SK-N-SH (cell line): ENCODE results near the gene CD96. TPM values are rescaled to one million over a fixed set of nuclear protein-coding genes. Genes with fewer than 3 reads are reported as not detected.
A peak's percentile ranks its signal among the peaks of the same experiment; 100 is the strongest.

Experiments
- CTCF ChIA-PET: fragments of 300-600, 350-600 bp; formaldehyde crosslinking; extraction: SDS; loops from one replicate; lab custom pipeline; 2021; lab: Yijun Ruan, JAX
- POLR2A ChIA-PET: fragments of 350-600 bp; sonication (Branson Sonifier 250); formaldehyde crosslinking; extraction: SDS; loops from one replicate; lab custom pipeline; 2020; ENCODE audit warnings: antibody characterized with exemption, inconsistent platforms; lab: Yijun Ruan, JAX
- DNase-seq: peaks from one replicate; pipeline ENCODE4 v3.0.0; 2012
- H2AFZ ChIP-seq: fragments of 200-600 bp; sonication (generic); 2 replicates; pipeline ENCODE4 v1.8.1; 2016; ENCODE audit warnings: antibody characterized with exemption, mild to moderate bottlenecking, low read depth
- H3F3A ChIP-seq: fragments of 200-600 bp; sonication (generic); replicated peaks from 2 replicates; pipeline ENCODE3; 2016; ENCODE audit warnings: antibody characterized with exemption, mild to moderate bottlenecking; ENCODE audit not compliant: insufficient read depth
- H3K27ac ChIP-seq, 2 experiments: fragments of 200-500 bp in 1 of 2; fragments of 200-600 bp in 1 of 2; sonication (Bioruptor generic) in 1 of 2; sonication (generic), shearing (Covaris generic) in 1 of 2; 2 replicates each; pipeline versions ENCODE4 v1.5.1 to v1.6.1; 2014 to 2016; ENCODE audit warnings: low read depth in 2 of 2, inconsistent platforms in 1 of 2, low read length in 1 of 2, mild to moderate bottlenecking in 1 of 2, mixed read lengths in 1 of 2
- H3K27me3 ChIP-seq: fragments of 200-600 bp; sonication (generic), shearing (Covaris generic); 2 replicates; pipeline ENCODE4 v1.6.1; 2016; ENCODE audit warnings: mixed run types; ENCODE audit not compliant: insufficient read depth
- H3K36me3 ChIP-seq, 2 experiments: fragments of 200-500 bp in 1 of 2; fragments of 200-600 bp in 1 of 2; sonication (Bioruptor generic) in 1 of 2; sonication (generic) in 1 of 2; replicated peaks in 1 of 2; 2 replicates each; pipeline versions ENCODE3 to v1.5.1; 2014 to 2016; ENCODE audit warnings: low read length in 1 of 2, mild to moderate bottlenecking in 1 of 2; ENCODE audit not compliant: insufficient read depth in 2 of 2, control insufficient read depth in 1 of 2
- H3K4me1 ChIP-seq, 2 experiments: fragments of 200-500 bp in 1 of 2; fragments of 200-600 bp in 1 of 2; sonication (Bioruptor generic) in 1 of 2; sonication (generic), shearing (Covaris generic) in 1 of 2; 2 replicates each; pipeline versions ENCODE4 v1.5.1 to v1.6.1; 2014 to 2016; ENCODE audit warnings: low read depth in 1 of 2, low read length in 1 of 2, mixed run types in 1 of 2; ENCODE audit not compliant: insufficient read depth in 2 of 2, control insufficient read depth in 1 of 2
- H3K4me2 ChIP-seq: fragments of 200-600 bp; sonication (generic), shearing (Covaris generic); 2 replicates; pipeline ENCODE4 v1.6.1; 2017; ENCODE audit warnings: mixed run types
- H3K4me3 ChIP-seq, 2 experiments: fragments of 200-500 bp in 1 of 2; fragments of 200-600 bp in 1 of 2; sonication (Bioruptor generic) in 1 of 2; sonication (generic), shearing (Covaris generic) in 1 of 2; 2 replicates each; pipeline versions ENCODE4 v1.5.1 to v1.8.1; 2014 to 2016; ENCODE audit warnings: low read depth in 2 of 2, inconsistent platforms in 1 of 2, low read length in 1 of 2, mild to moderate bottlenecking in 1 of 2, mixed read lengths in 1 of 2, moderate library complexity in 1 of 2
- H3K79me2 ChIP-seq: fragments of 200-600 bp; sonication (generic); 2 replicates; pipeline ENCODE4 v1.8.1; 2017; ENCODE audit warnings: mild to moderate bottlenecking; ENCODE audit not compliant: insufficient read depth
- H3K9ac ChIP-seq: fragments of 200-600 bp; sonication (generic); 2 replicates; pipeline ENCODE4 v1.6.1; 2017; ENCODE audit warnings: mixed run types
- H3K9me2 ChIP-seq: fragments of 200-600 bp; sonication (generic); 2 replicates; pipeline ENCODE4 v1.6.1; 2017; ENCODE audit warnings: mixed run types
- H3K9me3 ChIP-seq: fragments of 200-600 bp; sonication (generic); 2 replicates; pipeline ENCODE4 v1.6.1; 2017; ENCODE audit warnings: mixed run types, mild to moderate bottlenecking, moderate library complexity
- H4K20me1 ChIP-seq: fragments of 200-600 bp; sonication (generic); 2 replicates; pipeline ENCODE4 v1.6.1; 2017; ENCODE audit warnings: mild to moderate bottlenecking, mixed run types; ENCODE audit not compliant: insufficient read depth
- CHD2 ChIP-seq: fragments of 150-350 bp; IDR thresholded peaks from 2 replicates; pipeline ENCODE4 v1.6.1; 2018; ENCODE audit warnings: low read length; ENCODE audit not compliant: partially characterized antibody
- ELF1 ChIP-seq: IDR thresholded peaks from 2 replicates; pipeline ENCODE4 v1.4.0; 2012
- EZH2phosphoT487 ChIP-seq: fragments of 200-600 bp; sonication (generic); IDR thresholded peaks from 2 replicates; pipeline ENCODE4 v1.6.1; 2017; ENCODE audit warnings: low read depth, mixed run types, mild to moderate bottlenecking, antibody characterized with exemption, moderate library complexity, borderline replicate concordance
- FOSL2 ChIP-seq: IDR thresholded peaks from 2 replicates; pipeline ENCODE4 v1.4.0; 2012; ENCODE audit warnings: low read depth, mild to moderate bottlenecking, moderate library complexity, borderline replicate concordance
- FOXJ3 ChIP-seq: sonication (generic); formaldehyde crosslinking; IDR thresholded peaks from 2 replicates; pipeline ENCODE4 v1.5.1; 2020; ENCODE audit warnings: mild to moderate bottlenecking, missing genetic modification reagents
- FOXM1 ChIP-seq: IDR thresholded peaks from 2 replicates; pipeline ENCODE4 v1.4.0; 2012; ENCODE audit warnings: low read depth, mild to moderate bottlenecking
- GABPA ChIP-seq: IDR thresholded peaks from 2 replicates; pipeline ENCODE4 v1.4.0; 2012; ENCODE audit warnings: low read depth, mild to moderate bottlenecking
- MEF2A ChIP-seq: IDR thresholded peaks from 2 replicates; pipeline ENCODE4 v1.4.0; 2012; ENCODE audit warnings: low read depth, borderline replicate concordance
- NFIC ChIP-seq: IDR thresholded peaks from 2 replicates; pipeline ENCODE4 v1.4.0; 2012; ENCODE audit warnings: borderline replicate concordance
- NRF1 ChIP-seq: IDR thresholded peaks from 2 replicates; pipeline ENCODE4 v1.6.1; 2012; ENCODE audit warnings: low read depth, mild to moderate bottlenecking, low read length
- POLR2AphosphoS5 ChIP-seq: IDR thresholded peaks from 2 replicates; pipeline ENCODE4 v1.6.1; 2012; ENCODE audit warnings: low read depth, low read length
- RAD21 ChIP-seq: IDR thresholded peaks from 2 replicates; pipeline ENCODE4 v1.6.1; 2012; ENCODE audit warnings: mild to moderate bottlenecking, low read length
- RCOR1 ChIP-seq: fragments of 150-350 bp; IDR thresholded peaks from 2 replicates; pipeline ENCODE4 v1.6.1; 2017; ENCODE audit warnings: antibody characterized with exemption, low read length
- RFX5 ChIP-seq: IDR thresholded peaks from 2 replicates; pipeline ENCODE4 v1.6.1; 2012; ENCODE audit warnings: mild to moderate bottlenecking, improper control_type of control experiment, low read length
- SIN3A ChIP-seq: IDR thresholded peaks from 2 replicates; pipeline ENCODE4 v1.6.1; 2012; ENCODE audit warnings: low read depth, mild to moderate bottlenecking, low read length, moderate library complexity, borderline replicate concordance
- TCF12 ChIP-seq: IDR thresholded peaks from 2 replicates; pipeline ENCODE4 v1.4.0; 2012
- TEAD4 ChIP-seq: IDR thresholded peaks from 2 replicates; pipeline ENCODE4 v1.4.0; 2012; ENCODE audit warnings: mild to moderate bottlenecking, borderline replicate concordance; ENCODE audit not compliant: insufficient read depth
- WGBS: methylation state at CpG from one replicate; pipeline ENCODE4 v1.1.6; 2017; ENCODE audit warnings: low lambda C conversion rate; 5-methylcytosine and 5-hydroxymethylcytosine counted together
- polyA plus RNA-seq, 3 experiments: library from polyadenylated mRNA; depleted of rRNA; stranded (reverse); fragments of >200 nt; gene quantifications; 2 replicates each; pipeline ENCODE4 v1.2.3, GENCODE V29; 2012
- TF ChIP-seq, protein P1 (sequence below): IDR thresholded peaks from 2 replicates; pipeline ENCODE4 v1.4.0; 2012; ENCODE audit warnings: low read depth, borderline replicate concordance
- TF ChIP-seq, protein P2 (sequence below): IDR thresholded peaks from 2 replicates; pipeline ENCODE4 v1.6.1; 2012; ENCODE audit warnings: mild to moderate bottlenecking, low read depth, low read length, moderate library complexity
- TF ChIP-seq, protein P3 (sequence below): fragments of 150-350 bp; IDR thresholded peaks from 2 replicates; pipeline ENCODE4 v1.6.1; 2017; ENCODE audit warnings: antibody characterized with exemption, low read length, low read depth, borderline replicate concordance
- TF ChIP-seq, protein P4 (sequence below): fragments of 200-600 bp; sonication (generic); IDR thresholded peaks from 2 replicates; pipeline ENCODE4 v1.6.1; 2017; ENCODE audit warnings: antibody characterized with exemption, mild to moderate bottlenecking, moderate library complexity
- TF ChIP-seq, protein P5 (sequence below): IDR thresholded peaks from 2 replicates; pipeline ENCODE4 v1.4.0; 2012; ENCODE audit warnings: low read depth

Gene CD96
- polyA plus RNA-seq, 1 of the 3 experiments (the other 2 are of a cell fraction) = 0.02 TPM

DNA sequence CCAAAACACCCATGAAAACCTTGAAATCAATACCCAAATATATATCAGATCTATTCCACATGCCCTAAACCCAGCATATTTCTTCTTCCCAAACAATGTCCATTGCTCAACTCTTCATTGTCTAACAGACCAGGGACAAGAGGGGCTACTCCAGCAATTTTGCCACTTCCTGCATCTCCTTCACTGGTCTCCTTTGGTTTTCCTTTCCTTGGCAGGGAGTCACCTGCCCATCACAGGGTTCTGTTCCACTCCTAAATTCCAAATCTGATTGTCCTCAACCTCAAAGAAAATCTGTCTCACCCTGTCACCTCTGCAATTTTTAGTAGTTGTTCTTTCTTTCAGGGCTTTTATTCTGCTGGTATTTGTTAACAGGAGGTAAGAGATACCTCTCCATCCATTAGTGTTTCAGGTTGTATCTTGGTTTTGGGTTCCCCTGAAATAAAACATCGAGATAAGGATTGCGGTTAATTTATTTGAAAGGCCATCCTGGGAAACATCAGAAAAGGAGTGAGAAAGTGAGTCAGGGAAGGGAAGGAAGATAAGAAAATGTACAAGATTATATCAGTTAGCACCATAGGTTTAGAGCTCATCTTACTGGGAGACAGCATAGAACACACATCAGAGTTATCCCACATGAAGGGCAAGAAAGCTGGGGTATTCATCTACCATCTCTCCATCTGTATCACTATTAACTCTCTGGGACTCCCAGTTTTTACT, 39.6 kb downstream of the CD96 start (continued):
- TF ChIP-seq, protein P1, sequence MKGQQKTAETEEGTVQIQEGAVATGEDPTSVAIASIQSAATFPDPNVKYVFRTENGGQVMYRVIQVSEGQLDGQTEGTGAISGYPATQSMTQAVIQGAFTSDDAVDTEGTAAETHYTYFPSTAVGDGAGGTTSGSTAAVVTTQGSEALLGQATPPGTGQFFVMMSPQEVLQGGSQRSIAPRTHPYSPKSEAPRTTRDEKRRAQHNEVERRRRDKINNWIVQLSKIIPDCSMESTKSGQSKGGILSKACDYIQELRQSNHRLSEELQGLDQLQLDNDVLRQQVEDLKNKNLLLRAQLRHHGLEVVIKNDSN = no peak
- TF ChIP-seq FOXM1 (peak; percentile 89), SIN3A (no peak), RCOR1 (no peak)
- TF ChIP-seq, protein P2, sequence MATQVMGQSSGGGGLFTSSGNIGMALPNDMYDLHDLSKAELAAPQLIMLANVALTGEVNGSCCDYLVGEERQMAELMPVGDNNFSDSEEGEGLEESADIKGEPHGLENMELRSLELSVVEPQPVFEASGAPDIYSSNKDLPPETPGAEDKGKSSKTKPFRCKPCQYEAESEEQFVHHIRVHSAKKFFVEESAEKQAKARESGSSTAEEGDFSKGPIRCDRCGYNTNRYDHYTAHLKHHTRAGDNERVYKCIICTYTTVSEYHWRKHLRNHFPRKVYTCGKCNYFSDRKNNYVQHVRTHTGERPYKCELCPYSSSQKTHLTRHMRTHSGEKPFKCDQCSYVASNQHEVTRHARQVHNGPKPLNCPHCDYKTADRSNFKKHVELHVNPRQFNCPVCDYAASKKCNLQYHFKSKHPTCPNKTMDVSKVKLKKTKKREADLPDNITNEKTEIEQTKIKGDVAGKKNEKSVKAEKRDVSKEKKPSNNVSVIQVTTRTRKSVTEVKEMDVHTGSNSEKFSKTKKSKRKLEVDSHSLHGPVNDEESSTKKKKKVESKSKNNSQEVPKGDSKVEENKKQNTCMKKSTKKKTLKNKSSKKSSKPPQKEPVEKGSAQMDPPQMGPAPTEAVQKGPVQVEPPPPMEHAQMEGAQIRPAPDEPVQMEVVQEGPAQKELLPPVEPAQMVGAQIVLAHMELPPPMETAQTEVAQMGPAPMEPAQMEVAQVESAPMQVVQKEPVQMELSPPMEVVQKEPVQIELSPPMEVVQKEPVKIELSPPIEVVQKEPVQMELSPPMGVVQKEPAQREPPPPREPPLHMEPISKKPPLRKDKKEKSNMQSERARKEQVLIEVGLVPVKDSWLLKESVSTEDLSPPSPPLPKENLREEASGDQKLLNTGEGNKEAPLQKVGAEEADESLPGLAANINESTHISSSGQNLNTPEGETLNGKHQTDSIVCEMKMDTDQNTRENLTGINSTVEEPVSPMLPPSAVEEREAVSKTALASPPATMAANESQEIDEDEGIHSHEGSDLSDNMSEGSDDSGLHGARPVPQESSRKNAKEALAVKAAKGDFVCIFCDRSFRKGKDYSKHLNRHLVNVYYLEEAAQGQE = no peak
- TF ChIP-seq, protein P3, sequence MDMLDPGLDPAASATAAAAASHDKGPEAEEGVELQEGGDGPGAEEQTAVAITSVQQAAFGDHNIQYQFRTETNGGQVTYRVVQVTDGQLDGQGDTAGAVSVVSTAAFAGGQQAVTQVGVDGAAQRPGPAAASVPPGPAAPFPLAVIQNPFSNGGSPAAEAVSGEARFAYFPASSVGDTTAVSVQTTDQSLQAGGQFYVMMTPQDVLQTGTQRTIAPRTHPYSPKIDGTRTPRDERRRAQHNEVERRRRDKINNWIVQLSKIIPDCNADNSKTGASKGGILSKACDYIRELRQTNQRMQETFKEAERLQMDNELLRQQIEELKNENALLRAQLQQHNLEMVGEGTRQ = no peak
- TF ChIP-seq, protein P4, sequence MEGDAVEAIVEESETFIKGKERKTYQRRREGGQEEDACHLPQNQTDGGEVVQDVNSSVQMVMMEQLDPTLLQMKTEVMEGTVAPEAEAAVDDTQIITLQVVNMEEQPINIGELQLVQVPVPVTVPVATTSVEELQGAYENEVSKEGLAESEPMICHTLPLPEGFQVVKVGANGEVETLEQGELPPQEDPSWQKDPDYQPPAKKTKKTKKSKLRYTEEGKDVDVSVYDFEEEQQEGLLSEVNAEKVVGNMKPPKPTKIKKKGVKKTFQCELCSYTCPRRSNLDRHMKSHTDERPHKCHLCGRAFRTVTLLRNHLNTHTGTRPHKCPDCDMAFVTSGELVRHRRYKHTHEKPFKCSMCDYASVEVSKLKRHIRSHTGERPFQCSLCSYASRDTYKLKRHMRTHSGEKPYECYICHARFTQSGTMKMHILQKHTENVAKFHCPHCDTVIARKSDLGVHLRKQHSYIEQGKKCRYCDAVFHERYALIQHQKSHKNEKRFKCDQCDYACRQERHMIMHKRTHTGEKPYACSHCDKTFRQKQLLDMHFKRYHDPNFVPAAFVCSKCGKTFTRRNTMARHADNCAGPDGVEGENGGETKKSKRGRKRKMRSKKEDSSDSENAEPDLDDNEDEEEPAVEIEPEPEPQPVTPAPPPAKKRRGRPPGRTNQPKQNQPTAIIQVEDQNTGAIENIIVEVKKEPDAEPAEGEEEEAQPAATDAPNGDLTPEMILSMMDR = no peak

DNA sequence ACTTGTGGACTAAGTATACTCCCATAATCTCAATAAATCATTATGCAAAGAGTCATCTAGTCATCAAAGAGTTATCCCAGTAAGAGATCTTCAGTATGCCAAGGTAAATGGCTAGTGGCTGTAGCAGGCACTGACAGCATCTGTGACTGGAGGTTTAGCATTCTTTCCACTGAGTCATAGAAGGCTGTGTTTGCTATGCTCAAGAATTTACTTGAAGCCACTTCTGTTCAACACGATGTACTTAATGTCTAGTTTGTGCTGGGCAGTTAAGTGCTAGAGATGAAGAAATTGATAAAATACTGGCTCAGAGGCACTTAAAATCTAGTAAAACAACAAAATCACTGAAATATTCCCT, 40.1 kb downstream of the CD96 start:
- peak overlapping the region; percentile 68 to 95; a peak in 3 of 4 replicates for H3K27ac ChIP-seq
- H3K4me3 ChIP-seq = no peak overlapping the region
- peak overlapping the region; percentile 54; the same call in 1 of the 2 replicates for H3K9ac ChIP-seq
- WGBS = 0% methylated on average over 1 of the region's 1 CpG
- H3K79me2 ChIP-seq = no peaks in the 10 kb centered on the region
- CTCF ChIA-PET = no interaction called here
- no peaks in the 10 kb centered on the region for H3K9me3 ChIP-seq
- H3K4me1 ChIP-seq = peaks cover 0 to 20% of the 10 kb centered on the region in 2 experiments; a peak in 1 of 4 replicates
- no peak for DNase-seq
- no peaks in the 10 kb centered on the region for H4K20me1 ChIP-seq
- POLR2A ChIA-PET = no interaction called here
- no peaks in the 10 kb centered on the region for H3K27me3 ChIP-seq
- peak overlapping the region; percentile 48; the same call in 1 of the 2 replicates for H3K4me2 ChIP-seq
- no peak overlapping the region for H2AFZ ChIP-seq
- no peaks in the 10 kb centered on the region for H3K36me3 ChIP-seq
- peaks cover 23% of the 10 kb centered on the region for H3F3A ChIP-seq
- H3K9me2 ChIP-seq = no peaks in the 10 kb centered on the region
- TF ChIP-seq RAD21 = no peak
- TF ChIP-seq, protein P3 = no peak
- TF ChIP-seq SIN3A = no peak
- TF ChIP-seq TEAD4 = peak; percentile 94
- TF ChIP-seq FOXJ3 (CRISPR knock-in tag) = no peak
- TF ChIP-seq NFIC = peak; percentile 54; the same call in 1 of the 2 replicates
- no peak for TF ChIP-seq MEF2A
- no peak for TF ChIP-seq EZH2phosphoT487
- peak; percentile 90 for TF ChIP-seq TCF12
- no peak for TF ChIP-seq CHD2
- 0 out of 2 replicates have a peak, but pooled peaks have one; percentile 44 for TF ChIP-seq POLR2AphosphoS5
- TF ChIP-seq RFX5 = no peak
- TF ChIP-seq RCOR1 = no peak
- TF ChIP-seq GABPA = no peak
- TF ChIP-seq FOSL2 = peak; percentile 95
- TF ChIP-seq, protein P5, sequence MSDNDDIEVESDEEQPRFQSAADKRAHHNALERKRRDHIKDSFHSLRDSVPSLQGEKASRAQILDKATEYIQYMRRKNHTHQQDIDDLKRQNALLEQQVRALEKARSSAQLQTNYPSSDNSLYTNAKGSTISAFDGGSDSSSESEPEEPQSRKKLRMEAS = peak; percentile 77
- peak; percentile 13; the same call in 1 of the 2 replicates for TF ChIP-seq ELF1
- TF ChIP-seq NRF1 = no peak
